HEK293T (cell line): ENCODE results near the gene NTN1.
"Not testable (repeated sequence)": the region's sequence is repeated elsewhere in the genome, so short reads cannot be mapped to it uniquely, and the experiment has no call there.

ENCODE experiments used
- CTCF ChIA-PET: fragments of 350-600 bp; formaldehyde crosslinking; extraction: SDS; loops from one replicate; lab custom pipeline; 2021; ENCODE audit warnings: antibody characterized with exemption, inconsistent platforms; lab: Yijun Ruan, JAX
- POLR2A ChIA-PET: fragments of 350-600 bp; formaldehyde crosslinking; extraction: SDS; loops from one replicate; lab custom pipeline; 2020; ENCODE audit warnings: antibody characterized with exemption, inconsistent platforms; lab: Yijun Ruan, JAX
- DNase-seq: peaks from one replicate; pipeline ENCODE4 v3.0.0; 2012; ENCODE audit warnings: mixed read lengths; ENCODE audit errors: extremely low spot score
- ARNT ChIP-seq: fragments of 450-650 bp; IDR thresholded peaks from 2 replicates; pipeline ENCODE4 v1.6.1; 2017; ENCODE audit warnings: mild to moderate bottlenecking
- BHLHE40 ChIP-seq: fragments of 450-650 bp; IDR thresholded peaks from 2 replicates; pipeline ENCODE4 v1.6.1; 2016; ENCODE audit warnings: mild to moderate bottlenecking, moderate library complexity, borderline replicate concordance
- CTBP1 ChIP-seq: fragments of 450-650 bp; IDR thresholded peaks from 2 replicates; pipeline ENCODE4 v1.6.1; 2016; ENCODE audit warnings: borderline replicate concordance
- ELF4 ChIP-seq: fragments of 450-650 bp; IDR thresholded peaks from 2 replicates; pipeline ENCODE4 v1.6.1; 2017; ENCODE audit warnings: antibody characterized with exemption
- FOXA1 ChIP-seq: fragments of 450-650 bp; IDR thresholded peaks from 2 replicates; pipeline ENCODE4 v1.6.1; 2016; ENCODE audit warnings: mild to moderate bottlenecking
- FOXK2 ChIP-seq: fragments of 450-650 bp; IDR thresholded peaks from 2 replicates; pipeline ENCODE4 v1.6.1; 2016; ENCODE audit warnings: mild to moderate bottlenecking
- FOXM1 ChIP-seq: fragments of 450-650 bp; IDR thresholded peaks from 2 replicates; pipeline ENCODE4 v1.6.1; 2017; ENCODE audit warnings: mild to moderate bottlenecking, borderline replicate concordance
- HDGF ChIP-seq: fragments of 450-650 bp; IDR thresholded peaks from 2 replicates; pipeline ENCODE4 v1.6.1; 2017; ENCODE audit warnings: antibody characterized with exemption, borderline replicate concordance
- L3MBTL2 ChIP-seq: fragments of 450-650 bp; conservative IDR thresholded peaks from 2 replicates; pipeline ENCODE4 v1.6.1; 2016; ENCODE audit warnings: mild to moderate bottlenecking
- LEF1 ChIP-seq: fragments of 450-650 bp; IDR thresholded peaks from 2 replicates; pipeline ENCODE4 v1.6.1; 2017; ENCODE audit warnings: mild to moderate bottlenecking, borderline replicate concordance
- NFRKB ChIP-seq: fragments of 450-650 bp; IDR thresholded peaks from 2 replicates; pipeline ENCODE4 v1.6.1; 2016; ENCODE audit warnings: mild to moderate bottlenecking, moderate library complexity
- SP1 ChIP-seq: fragments of 450-650 bp; IDR thresholded peaks from 2 replicates; pipeline ENCODE4 v1.6.1; 2017
- SUZ12 ChIP-seq: fragments of 450-650 bp; IDR thresholded peaks from 2 replicates; pipeline ENCODE4 v1.6.1; 2016; ENCODE audit warnings: mild to moderate bottlenecking
- TARDBP ChIP-seq: fragments of 450-650 bp; IDR thresholded peaks from 2 replicates; pipeline ENCODE4 v1.6.1; 2016
- ZNF384 ChIP-seq: fragments of 450-650 bp; IDR thresholded peaks from 2 replicates; pipeline ENCODE4 v1.6.1; 2016
- TF ChIP-seq, protein P1 (sequence below): fragments of 450-650 bp; IDR thresholded peaks from 2 replicates; pipeline ENCODE4 v1.6.1; 2016

The NTN1 gene

DNA sequence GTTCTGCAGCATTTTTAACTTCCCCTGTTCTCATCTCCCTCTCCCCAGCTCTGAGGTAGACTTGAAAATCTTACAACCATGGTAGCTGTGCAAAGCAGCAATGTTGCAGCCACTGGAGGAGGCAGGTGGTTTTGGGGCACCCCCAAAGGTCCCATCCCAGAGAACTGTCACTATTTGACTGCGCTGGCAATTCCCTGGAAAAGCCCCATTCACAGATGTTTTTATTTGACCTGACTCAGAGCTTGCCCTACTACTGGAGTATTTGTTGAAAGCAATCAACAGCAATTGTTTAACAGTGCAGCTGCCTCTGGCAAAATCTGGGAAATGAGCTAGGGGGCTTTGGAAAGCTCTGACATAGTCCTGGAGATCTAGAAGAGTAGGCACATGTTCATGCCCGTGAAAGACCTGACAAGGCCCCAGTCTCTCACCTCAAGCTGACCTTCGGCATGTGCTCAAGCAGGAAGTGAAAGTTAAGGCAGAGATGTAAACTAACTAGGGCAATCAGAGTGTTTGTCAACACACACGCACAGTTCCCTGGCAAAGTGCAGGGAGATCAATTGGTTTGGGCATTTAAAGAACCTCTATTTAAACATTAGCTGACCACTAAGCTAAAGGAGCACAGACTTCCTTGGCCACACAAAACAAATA lies 36.1 kb upstream of the NTN1 start:
- DNase-seq = no peak
- CTCF ChIA-PET = interaction anchor here (0.6 kb wide), 1 partner anchor 96 kb away, joined by 4 read pairs; no protein-coding TSS in a partner anchor

DNA sequence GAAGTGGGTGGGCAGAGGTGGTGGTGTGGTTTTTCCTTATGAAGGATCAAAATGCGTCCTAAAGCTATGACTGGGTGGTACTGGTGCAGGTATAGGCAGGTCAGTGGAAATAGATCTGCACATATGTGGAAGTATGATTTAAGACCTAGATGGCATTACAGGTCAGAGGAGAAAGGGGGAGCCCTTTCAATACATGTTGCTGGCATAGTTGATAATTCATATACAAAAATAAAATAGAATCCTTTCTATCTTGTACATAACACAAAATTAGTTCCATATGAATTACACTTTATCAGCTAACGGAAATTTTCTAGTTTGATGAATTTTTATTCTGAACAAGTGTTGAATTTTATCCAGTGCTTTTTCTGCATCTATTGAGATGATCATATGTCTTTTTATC lies 35.0 kb upstream of the NTN1 start:
- ChIA-PET POLR2A (no interaction called here), CTCF (no interaction called here)
- no peak for TF ChIP-seq L3MBTL2
- DNase-seq = no peak

More for the DNA sequence above, 36.1 kb upstream of the NTN1 start:
- POLR2A ChIA-PET = no interaction called here
- TF ChIP-seq ZNF384 (no peak), ELF4 (no peak), LEF1 (no peak), FOXM1 (no peak)
- TF ChIP-seq, protein P1, sequence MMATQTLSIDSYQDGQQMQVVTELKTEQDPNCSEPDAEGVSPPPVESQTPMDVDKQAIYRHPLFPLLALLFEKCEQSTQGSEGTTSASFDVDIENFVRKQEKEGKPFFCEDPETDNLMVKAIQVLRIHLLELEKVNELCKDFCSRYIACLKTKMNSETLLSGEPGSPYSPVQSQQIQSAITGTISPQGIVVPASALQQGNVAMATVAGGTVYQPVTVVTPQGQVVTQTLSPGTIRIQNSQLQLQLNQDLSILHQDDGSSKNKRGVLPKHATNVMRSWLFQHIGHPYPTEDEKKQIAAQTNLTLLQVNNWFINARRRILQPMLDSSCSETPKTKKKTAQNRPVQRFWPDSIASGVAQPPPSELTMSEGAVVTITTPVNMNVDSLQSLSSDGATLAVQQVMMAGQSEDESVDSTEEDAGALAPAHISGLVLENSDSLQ = no peak

DNA sequence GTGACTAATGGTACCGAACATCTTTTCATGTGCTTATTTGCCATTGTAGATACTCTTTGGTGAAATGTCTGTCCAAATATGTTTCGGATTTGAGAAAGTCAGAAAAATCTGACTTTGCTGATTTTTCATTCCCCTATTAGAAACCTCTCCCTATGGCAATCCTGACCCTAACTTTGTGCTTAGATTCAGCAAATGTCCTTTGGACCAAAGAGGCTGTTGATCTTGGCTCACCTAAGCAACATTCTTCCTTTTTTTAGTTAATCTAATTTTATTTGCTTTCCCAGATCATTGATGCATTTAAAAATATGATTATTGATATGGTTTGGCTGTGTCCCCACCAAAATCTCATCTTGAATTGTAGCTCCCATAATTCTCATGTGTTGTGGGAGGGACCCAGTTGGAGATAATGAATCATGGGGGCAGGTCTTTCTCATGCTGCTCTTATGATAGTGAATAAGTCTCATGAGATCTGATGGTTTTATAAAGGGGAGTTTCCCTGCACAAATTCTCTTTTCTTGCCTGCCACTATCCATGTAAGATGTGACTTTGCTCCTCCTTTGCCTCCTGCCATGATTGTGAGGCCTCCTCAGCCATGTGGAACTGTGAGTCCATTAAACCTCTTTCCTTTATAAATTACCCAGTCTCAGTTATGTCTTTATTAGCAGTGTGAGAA lies 32.9 kb upstream of the NTN1 start:
- POLR2A ChIA-PET, DNase-seq, CTCF ChIA-PET: not testable (repeated sequence)

DNA sequence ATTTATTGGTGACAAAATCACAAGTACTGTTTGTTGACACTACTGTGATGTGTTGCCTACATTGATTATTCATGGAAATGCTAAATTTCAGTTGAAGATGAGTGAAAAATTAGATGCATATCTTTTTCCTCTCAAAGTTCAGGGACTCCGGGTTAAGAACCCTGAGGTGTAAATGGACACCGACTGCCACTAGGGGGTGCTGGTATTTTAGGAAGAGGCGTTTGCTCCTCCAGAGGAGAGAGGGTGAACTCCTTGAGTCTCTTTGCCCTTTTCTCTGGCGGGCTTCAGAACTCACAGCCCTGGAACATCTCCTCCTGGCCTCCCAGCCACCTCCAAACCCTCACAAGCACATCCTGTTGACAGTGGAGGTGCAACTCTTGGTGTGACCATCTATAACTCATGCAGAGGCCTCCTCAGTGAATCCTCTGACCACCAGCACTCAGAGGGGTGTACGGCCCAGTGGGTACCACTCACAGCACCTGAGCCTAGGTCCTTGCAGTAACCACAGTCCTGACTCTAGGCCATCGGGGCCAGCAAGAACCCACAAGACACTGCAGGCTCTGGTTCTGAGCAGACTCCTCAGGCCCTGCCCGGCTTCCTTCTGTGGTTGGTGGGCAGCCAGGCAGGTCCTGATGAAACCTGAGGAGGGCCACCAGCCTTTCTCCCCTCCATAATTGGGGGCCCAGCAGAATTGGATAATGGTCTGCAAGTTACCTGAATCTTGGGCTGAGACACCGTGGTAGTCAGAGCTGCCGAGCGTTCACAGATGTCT lies 29.6 kb upstream of the NTN1 start:
- peak; percentile 70 for DNase-seq
- ChIA-PET CTCF (no interaction called here), POLR2A (no interaction called here)
- no peak for TF ChIP-seq FOXA1
- TF ChIP-seq SP1 = no peak
- TF ChIP-seq ELF4 = no peak
- no peak for TF ChIP-seq L3MBTL2
- no peak for TF ChIP-seq LEF1
- TF ChIP-seq SUZ12 = no peak
- TF ChIP-seq NFRKB = no peak
- TF ChIP-seq HDGF = no peak
- TF ChIP-seq, protein P1 = no peak
- TF ChIP-seq FOXM1 = no peak
- TF ChIP-seq TARDBP = no peak
- no peak for TF ChIP-seq CTBP1
- TF ChIP-seq ARNT = no peak
- no peak for TF ChIP-seq BHLHE40
- TF ChIP-seq ZNF384 = no peak
- no peak for TF ChIP-seq FOXK2

DNA sequence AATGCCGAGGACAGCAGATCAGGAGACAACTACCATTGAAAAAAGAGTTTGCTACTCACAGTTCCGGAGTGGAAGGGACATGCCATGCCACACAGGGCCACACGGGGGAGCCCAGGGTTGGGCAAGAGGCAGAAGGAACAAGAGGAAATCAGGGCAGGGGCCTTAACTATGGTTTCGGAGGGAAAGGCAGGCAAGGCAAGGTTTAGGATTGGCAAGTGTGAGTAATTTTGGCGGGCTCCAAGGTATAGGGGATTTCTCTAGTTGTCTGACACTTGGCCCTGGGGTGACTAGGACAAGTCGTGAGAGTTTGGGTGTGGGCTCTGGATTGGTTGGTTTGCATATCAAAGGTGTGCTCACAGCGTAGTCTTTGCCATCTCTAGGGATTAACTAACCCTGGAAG lies 27.0 kb upstream of the NTN1 start:
- CTCF ChIA-PET = no interaction called here
- POLR2A ChIA-PET = no interaction called here
- no peak for TF ChIP-seq ARNT
- TF ChIP-seq FOXA1 = no peak
- DNase-seq = peak; percentile 63

DNA sequence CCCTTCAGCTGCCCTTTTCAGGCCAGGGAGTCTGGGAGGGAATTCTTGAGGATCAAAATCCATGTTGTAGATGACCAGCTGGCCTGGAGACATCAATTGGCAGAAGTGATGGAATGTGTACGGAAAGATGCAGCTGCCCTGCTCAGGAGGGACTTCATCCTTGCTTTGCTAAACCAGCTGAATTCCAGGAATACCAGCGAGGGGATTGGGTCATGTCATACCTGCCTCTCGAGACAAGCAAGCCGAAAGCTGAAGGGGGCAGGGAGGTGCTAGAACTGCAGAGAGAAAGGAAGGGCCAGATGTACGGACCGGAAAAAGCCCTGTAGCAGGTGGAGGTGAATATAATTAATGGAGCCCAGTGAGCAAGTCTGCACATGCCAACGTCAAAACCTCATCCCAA lies 25.6 kb upstream of the NTN1 start:
- POLR2A ChIA-PET = no interaction called here
- DNase-seq = no peak
- TF ChIP-seq L3MBTL2 = no peak
- no peak for TF ChIP-seq FOXA1
- no peak for TF ChIP-seq CTBP1
- no peak for TF ChIP-seq SUZ12
- TF ChIP-seq FOXM1 = no peak
- TF ChIP-seq TARDBP = no peak
- TF ChIP-seq, protein P1 = no peak
- no peak for TF ChIP-seq ARNT
- TF ChIP-seq BHLHE40 = no peak
- no peak for TF ChIP-seq LEF1
- TF ChIP-seq ZNF384 = no peak
- no peak for TF ChIP-seq HDGF
- TF ChIP-seq ELF4 = no peak
- TF ChIP-seq SP1 = no peak
- TF ChIP-seq NFRKB = no peak
- TF ChIP-seq FOXK2 = no peak
- CTCF ChIA-PET = interaction anchor here (0.6 kb wide), 1 partner anchor 138 kb away, joined by 3 read pairs; no protein-coding TSS in a partner anchor
